Karpas-422 (cell line): ENCODE results near the gene RPL36. TPM values are rescaled to one million over a fixed set of nuclear protein-coding genes. Genes with fewer than 3 reads are reported as not detected.
A peak's percentile ranks its signal among the peaks of the same experiment; 100 is the strongest.

Experiments used
- DNase-seq: peaks from one replicate; pipeline ENCODE4 v3.0.0-alpha.2; 2015
- H2AFZ ChIP-seq: fragments of 200-600 bp; sonication (generic); 2 replicates; pipeline ENCODE4 v1.6.1; 2014; ENCODE audit warnings: antibody characterized with exemption, low read length, mixed read lengths
- H3K27ac ChIP-seq: fragments of 200-600 bp; sonication (generic); 2 replicates; pipeline ENCODE4 v1.5.1; 2014; ENCODE audit warnings: mild to moderate bottlenecking, low read length, moderate library complexity
- H3K27me3 ChIP-seq: fragments of 200-600 bp; sonication (generic); 2 replicates; pipeline ENCODE4 v1.6.1; 2014; ENCODE audit warnings: low read length, mixed read lengths
- H3K36me3 ChIP-seq: fragments of 200-600 bp; sonication (generic); 2 replicates; pipeline ENCODE4 v1.6.1; 2014; ENCODE audit warnings: low read length, mixed read lengths; ENCODE audit not compliant: insufficient read depth
- H3K4me1 ChIP-seq: fragments of 200-600 bp; sonication (generic); 2 replicates; pipeline ENCODE4 v1.6.1; 2014; ENCODE audit warnings: mild to moderate bottlenecking, low read length, mixed read lengths
- H3K4me2 ChIP-seq: fragments of 200-600 bp; sonication (generic); 2 replicates; pipeline ENCODE4 v1.6.1; 2014; ENCODE audit warnings: low read length, low read depth, mild to moderate bottlenecking; ENCODE audit not compliant: poor library complexity, severe bottlenecking
- H3K4me3 ChIP-seq: fragments of 200-600 bp; sonication (generic); 2 replicates; pipeline ENCODE4 v1.5.1; 2014; ENCODE audit warnings: mild to moderate bottlenecking, antibody characterized with exemption, low read length, mixed read lengths
- H3K79me2 ChIP-seq: fragments of 200-600 bp; sonication (generic); 2 replicates; pipeline ENCODE4 v1.6.1; 2014; ENCODE audit warnings: mild to moderate bottlenecking, low read length, mixed read lengths
- H3K9ac ChIP-seq: fragments of 200-600 bp; sonication (generic); 2 replicates; pipeline ENCODE4 v1.6.0; 2014; ENCODE audit warnings: low read length
- H3K9me2 ChIP-seq: fragments of 200-600 bp; sonication (generic), shearing (Covaris generic); replicated peaks from 2 replicates; pipeline ENCODE4 v1.6.0; 2014; ENCODE audit warnings: mild to moderate bottlenecking, low read length, moderate library complexity; ENCODE audit not compliant: insufficient read depth
- H3K9me3 ChIP-seq: fragments of 300-700, 200-600 bp; sonication (generic); 2 replicates; pipeline ENCODE4 v1.6.1; 2014; ENCODE audit warnings: low read length, mixed read lengths
- H4K20me1 ChIP-seq: fragments of 200-600 bp; sonication (generic); 2 replicates; pipeline ENCODE4 v1.6.1; 2014; ENCODE audit warnings: mild to moderate bottlenecking, antibody characterized with exemption, low read length, low read depth; ENCODE audit not compliant: insufficient read depth
- total RNA-seq: library from RNA; depleted of rRNA; stranded (reverse); fragments of >200 nt; shearing (Covaris generic); gene quantifications from 2 replicates; pipeline ENCODE4 v1.2.3, GENCODE V29; 2014; ENCODE audit warnings: low replicate concordance; rRNA removed

The RPL36 gene
- total RNA-seq: 3,189 and 3,229 TPM in 2 replicates

DNA sequence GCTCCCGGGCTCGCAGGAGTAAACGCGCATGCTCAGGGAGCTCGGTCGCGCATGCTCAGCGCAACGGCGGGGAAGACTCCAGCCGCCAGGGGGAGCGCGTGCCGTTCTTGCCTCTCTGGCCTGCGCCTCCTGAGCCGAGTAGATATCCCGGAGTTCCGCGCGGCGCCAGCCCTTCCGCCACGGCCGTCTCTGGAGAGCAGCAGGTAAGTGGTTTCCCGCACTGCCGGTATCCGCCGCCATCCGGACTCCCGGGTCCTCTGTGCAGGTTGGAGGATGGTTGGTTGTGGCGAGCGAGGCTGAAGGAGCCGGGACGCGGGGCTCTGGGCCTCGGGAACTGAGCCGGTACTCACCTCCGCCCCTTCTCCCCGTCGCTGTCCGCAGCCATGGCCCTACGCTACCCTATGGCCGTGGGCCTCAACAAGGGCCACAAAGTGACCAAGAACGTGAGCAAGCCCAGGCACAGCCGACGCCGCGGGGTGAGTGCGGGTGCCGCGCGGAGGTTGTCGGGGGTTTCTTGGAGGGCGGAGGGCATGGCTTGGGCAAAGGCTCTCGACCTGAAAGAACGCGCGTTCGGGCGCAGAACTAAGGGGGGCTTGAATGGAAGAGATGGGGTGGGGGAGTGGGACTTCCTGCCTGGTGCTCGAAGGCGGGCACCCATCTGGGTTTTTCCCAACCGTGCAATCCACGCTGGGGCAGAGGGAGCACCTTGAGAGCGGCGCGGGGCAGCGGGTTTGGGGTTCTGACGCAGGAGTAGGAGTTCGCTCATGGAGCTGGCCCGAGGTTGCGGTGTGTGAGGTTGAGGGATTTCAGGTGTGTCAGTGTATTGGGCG, at the start of gene RPL36:
Gene RPL36, plus strand, starts transcription at position 171 of the 830 bp plus-strand sequence. Its CDS starts 213 bp downstream, at position 384.
- peaks cover 24% of the 10 kb centered on the region for H3K4me1 ChIP-seq
- H3K27me3 ChIP-seq: no peaks in the 10 kb centered on the region
- no peaks in the 10 kb centered on the region for H3K9me3 ChIP-seq
- H3K9me2 ChIP-seq: no peaks in the 10 kb centered on the region
- no peak within 1 kb of the TSS for H2AFZ ChIP-seq
- peak within 1 kb of the TSS; percentile 95 for H3K4me2 ChIP-seq
- DNase-seq: peak; percentile 98
- H3K27ac ChIP-seq: peak within 1 kb of the TSS; percentile 92
- H3K36me3 ChIP-seq: peaks cover 28% of the 10 kb centered on the region
- peaks cover 49% of the 10 kb centered on the region for H4K20me1 ChIP-seq
- peaks cover 43% of the 10 kb centered on the region for H3K79me2 ChIP-seq
- H3K9ac ChIP-seq: peak within 1 kb of the TSS; percentile 100
- peak within 1 kb of the TSS; percentile 97 for H3K4me3 ChIP-seq

DNA sequence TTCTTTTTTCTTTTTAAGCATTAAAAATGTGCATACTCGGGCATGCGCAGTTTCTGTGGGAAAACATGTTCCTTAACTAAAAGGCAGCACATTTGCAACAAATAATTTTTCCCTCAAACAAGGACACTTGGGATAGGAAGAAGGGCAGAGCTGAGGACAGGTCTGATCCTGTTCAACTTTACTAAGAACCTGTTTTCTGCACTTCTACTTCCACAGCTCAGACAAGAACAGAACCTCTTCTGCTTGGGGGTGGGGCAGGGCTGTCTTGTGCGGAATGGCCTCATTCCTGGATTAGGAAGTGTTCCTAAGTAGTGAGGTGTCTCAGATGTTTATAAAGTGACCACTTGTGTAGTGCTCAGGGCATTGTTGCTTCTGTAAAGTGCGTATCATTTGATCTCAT, 48.9 kb upstream of the RPL36 start:
- peaks cover 70% of the 10 kb centered on the region for H4K20me1 ChIP-seq
- H3K79me2 ChIP-seq: peaks cover 98% of the 10 kb centered on the region
- H3K36me3 ChIP-seq: peaks cover 53% of the 10 kb centered on the region

DNA sequence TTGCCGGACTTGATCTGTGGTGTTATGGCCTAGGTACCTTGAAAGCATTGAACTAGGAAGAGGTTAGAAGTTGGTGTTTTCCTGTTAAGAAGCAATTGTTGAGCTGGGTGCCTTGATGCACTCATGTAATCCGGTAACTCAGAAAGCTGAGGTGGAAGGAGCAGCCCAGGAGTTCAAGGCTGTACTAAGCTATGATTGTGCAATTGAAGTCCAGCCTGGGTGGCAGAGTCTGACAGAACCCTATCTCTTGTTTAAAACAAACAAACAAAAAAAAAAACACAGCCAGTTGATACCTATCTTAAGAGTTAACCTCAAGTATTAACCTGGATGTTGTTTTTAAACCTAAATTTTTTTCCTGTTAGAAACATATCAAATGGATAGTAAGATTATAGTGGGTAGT, 47.9 kb upstream of the RPL36 start:
- Histone ChIP-seq H3K9me3 (no peaks in the 10 kb centered on the region), H2AFZ (no peak overlapping the region), H3K9ac (no peak overlapping the region), H3K27me3 (no peaks in the 10 kb centered on the region), H3K36me3 (peaks cover 61% of the 10 kb centered on the region), H3K9me2 (no peaks in the 10 kb centered on the region), H3K4me2 (no peak overlapping the region), H3K4me3 (no peak overlapping the region), H4K20me1 (peaks cover 75% of the 10 kb centered on the region), H3K4me1 (peaks cover 11% of the 10 kb centered on the region), H3K79me2 (peaks cover 97% of the 10 kb centered on the region), H3K27ac (no peak overlapping the region)
- DNase-seq: no peak

More for the DNA sequence above, 48.9 kb upstream of the RPL36 start:
- Histone ChIP-seq H3K4me3 (no peak overlapping the region), H3K9ac (no peak overlapping the region), H3K9me2 (no peaks in the 10 kb centered on the region), H3K27ac (no peak overlapping the region), H3K9me3 (no peaks in the 10 kb centered on the region), H3K4me2 (no peak overlapping the region), H3K4me1 (peaks cover 11% of the 10 kb centered on the region), H2AFZ (no peak overlapping the region), H3K27me3 (no peaks in the 10 kb centered on the region)
- DNase-seq: no peak

DNA sequence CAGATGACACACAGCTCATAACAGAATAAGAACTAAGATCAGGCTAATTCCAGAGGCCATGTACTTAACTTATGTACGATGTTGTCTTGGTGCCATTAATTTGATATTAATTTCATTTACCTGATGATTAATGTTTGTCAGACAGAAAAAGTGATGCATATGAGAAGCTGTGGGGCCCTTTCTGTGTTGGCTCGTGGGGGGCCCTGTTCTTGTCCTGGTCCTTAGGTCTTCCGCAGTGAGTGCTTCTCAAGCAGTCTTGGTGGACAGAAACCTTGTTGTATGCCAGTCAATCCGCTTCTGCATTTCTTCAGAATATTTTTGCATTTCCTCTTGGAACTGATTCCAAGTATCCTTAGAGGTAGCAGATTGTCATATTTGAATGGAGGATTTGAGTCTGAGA, 47.0 kb upstream of the RPL36 start:
- Histone ChIP-seq H3K79me2 (peaks cover 97% of the 10 kb centered on the region), H3K27ac (no peak overlapping the region), H3K4me3 (no peak overlapping the region), H3K27me3 (no peaks in the 10 kb centered on the region), H3K9ac (no peak overlapping the region), H3K4me2 (no peak overlapping the region), H3K9me3 (no peaks in the 10 kb centered on the region), H3K36me3 (peaks cover 66% of the 10 kb centered on the region), H4K20me1 (peaks cover 66% of the 10 kb centered on the region), H2AFZ (no peak overlapping the region), H3K4me1 (0 out of 2 replicates have a peak, but pooled peaks cover 2% of the 10 kb centered on the region), H3K9me2 (no peaks in the 10 kb centered on the region)
- DNase-seq: no peak

DNA sequence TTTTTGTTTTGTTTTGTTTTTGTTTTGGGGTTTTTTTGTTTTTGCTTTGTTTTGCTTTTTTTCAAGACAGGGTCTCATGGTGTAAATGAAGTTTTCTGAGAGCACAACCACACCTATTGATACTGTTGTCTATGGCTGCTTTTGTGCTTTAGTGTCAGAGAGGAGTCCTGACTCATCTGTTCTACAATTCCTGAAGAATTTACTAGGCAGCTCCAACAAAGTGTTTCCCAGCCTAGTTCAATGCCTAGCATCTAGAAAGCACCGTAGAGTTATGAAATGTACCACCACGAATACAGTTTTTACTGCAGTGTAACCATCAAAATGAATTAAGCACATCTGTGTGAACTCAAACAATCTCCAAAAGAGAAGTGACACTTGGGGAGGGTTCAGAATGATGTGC, 46.1 kb upstream of the RPL36 start:
- H3K27ac ChIP-seq: no peak overlapping the region
- H3K79me2 ChIP-seq: peaks cover 94% of the 10 kb centered on the region
- no peaks in the 10 kb centered on the region for H3K9me3 ChIP-seq
- no peak overlapping the region for H3K9ac ChIP-seq
- H3K4me3 ChIP-seq: no peak overlapping the region
- no peak overlapping the region for H2AFZ ChIP-seq
- H3K4me2 ChIP-seq: no peak overlapping the region
- no peaks in the 10 kb centered on the region for H3K9me2 ChIP-seq
- 0 out of 2 replicates have a peak, but pooled peaks cover 2% of the 10 kb centered on the region for H3K4me1 ChIP-seq
- no peak for DNase-seq
- H4K20me1 ChIP-seq: peaks cover 59% of the 10 kb centered on the region
- peaks cover 72% of the 10 kb centered on the region for H3K36me3 ChIP-seq
- no peaks in the 10 kb centered on the region for H3K27me3 ChIP-seq

DNA sequence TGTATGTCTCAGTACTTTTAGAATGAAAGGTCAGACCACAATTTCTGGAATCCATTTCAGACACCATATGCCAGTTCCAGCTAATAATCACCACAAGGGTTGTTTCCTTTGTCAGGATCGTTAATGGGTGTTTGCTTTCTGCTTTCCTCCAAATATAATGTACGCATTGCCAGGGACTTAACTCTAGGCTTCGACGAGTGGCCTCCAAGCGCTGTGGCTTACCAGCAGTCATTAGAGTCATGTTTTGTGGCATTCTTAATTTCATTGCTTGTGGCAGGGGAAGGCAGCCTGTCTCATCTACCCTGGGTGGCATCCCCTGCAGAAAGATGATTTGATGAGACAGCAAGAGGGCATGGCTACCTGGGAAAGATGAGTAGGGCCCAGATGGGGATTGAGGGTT, 44.7 kb upstream of the RPL36 start:
- no peak overlapping the region for H3K27ac ChIP-seq
- DNase-seq: no peak
- H3K36me3 ChIP-seq: peaks cover 79% of the 10 kb centered on the region
- H4K20me1 ChIP-seq: peaks cover 57% of the 10 kb centered on the region
- H2AFZ ChIP-seq: no peak overlapping the region
- no peaks in the 10 kb centered on the region for H3K9me3 ChIP-seq
- no peak overlapping the region for H3K4me2 ChIP-seq
- peaks cover 84% of the 10 kb centered on the region for H3K79me2 ChIP-seq
- no peak overlapping the region for H3K4me3 ChIP-seq
- H3K9me2 ChIP-seq: no peaks in the 10 kb centered on the region
- no peaks in the 10 kb centered on the region for H3K27me3 ChIP-seq
- no peak overlapping the region for H3K9ac ChIP-seq
- H3K4me1 ChIP-seq: 0 out of 2 replicates have a peak, but pooled peaks cover 2% of the 10 kb centered on the region

DNA sequence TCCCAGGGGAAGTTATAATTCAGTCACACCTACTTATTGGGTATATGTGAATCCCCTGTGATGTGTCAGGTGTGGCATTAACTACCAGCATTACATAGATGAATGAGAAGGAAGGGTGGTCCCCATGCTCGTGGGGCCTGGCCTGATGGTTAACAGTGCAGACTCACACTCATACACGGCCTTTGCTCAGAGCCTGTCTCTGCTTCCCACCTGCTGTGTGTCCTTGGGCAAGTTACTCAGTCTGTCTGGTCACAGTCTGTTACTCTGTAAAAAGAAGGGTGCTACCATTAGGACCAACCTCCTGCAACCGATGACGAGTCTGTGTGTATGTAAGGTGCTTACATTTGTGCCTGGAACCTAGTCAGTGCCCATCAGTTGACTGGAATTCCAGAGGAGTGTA, 43.4 kb upstream of the RPL36 start:
- H3K79me2 ChIP-seq: peaks cover 74% of the 10 kb centered on the region
- H4K20me1 ChIP-seq: peaks cover 45% of the 10 kb centered on the region
- H3K4me1 ChIP-seq: 0 out of 2 replicates have a peak, but pooled peaks cover 2% of the 10 kb centered on the region

DNA sequence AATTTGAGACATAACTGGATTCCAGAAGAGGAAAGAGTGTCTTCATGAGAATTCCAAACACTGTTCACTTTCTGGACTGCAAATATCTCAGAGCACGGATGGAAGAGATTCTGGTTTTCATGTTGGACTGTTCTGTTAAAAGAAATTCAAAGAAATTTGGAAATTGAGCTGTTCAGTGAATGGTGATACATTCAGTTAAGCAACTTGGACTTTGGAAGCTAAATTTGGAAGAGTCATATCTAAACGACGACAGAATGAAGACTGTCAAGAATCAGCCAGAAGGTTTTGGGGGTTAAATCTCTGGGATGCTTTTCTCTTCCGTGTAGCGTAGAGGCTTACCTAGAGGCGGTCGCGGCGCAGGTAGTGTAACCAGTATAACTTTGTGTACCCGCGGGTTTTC, 41.6 kb upstream of the RPL36 start:
- Histone ChIP-seq H3K4me2 (no peak overlapping the region), H3K9me2 (no peaks in the 10 kb centered on the region), H3K27ac (no peak overlapping the region), H3K9me3 (no peaks in the 10 kb centered on the region), H3K79me2 (peaks cover 62% of the 10 kb centered on the region), H3K4me1 (0 out of 2 replicates have a peak, but pooled peaks cover 2% of the 10 kb centered on the region), H3K27me3 (no peaks in the 10 kb centered on the region), H3K4me3 (no peak overlapping the region), H4K20me1 (peaks cover 30% of the 10 kb centered on the region), H3K9ac (no peak overlapping the region), H3K36me3 (peaks cover 70% of the 10 kb centered on the region), H2AFZ (no peak overlapping the region)
- no peak for DNase-seq

More for the DNA sequence above, 43.4 kb upstream of the RPL36 start:
- H3K9me2 ChIP-seq: no peaks in the 10 kb centered on the region
- no peaks in the 10 kb centered on the region for H3K27me3 ChIP-seq
- no peak overlapping the region for H3K4me3 ChIP-seq
- no peak overlapping the region for H3K4me2 ChIP-seq
- no peak overlapping the region for H2AFZ ChIP-seq
- no peak overlapping the region for H3K27ac ChIP-seq
- H3K9me3 ChIP-seq: no peaks in the 10 kb centered on the region
- DNase-seq: no peak
- peaks cover 80% of the 10 kb centered on the region for H3K36me3 ChIP-seq
- H3K9ac ChIP-seq: no peak overlapping the region
